OCI-LY3 (cell line): ENCODE results near the gene ADAD2.

Experiments used
- H2AFZ ChIP-seq: fragments of 200-600, 300-600 bp; shearing (Covaris generic); 2 replicates; pipeline ENCODE4 v1.6.0; 2014; ENCODE audit warnings: antibody characterized with exemption, low read depth, low read length
- H3K27ac ChIP-seq: fragments of 200-600, 300-600 bp; sonication (generic); 2 replicates; pipeline ENCODE4 v1.5.1; 2014; ENCODE audit warnings: mild to moderate bottlenecking, low read length, moderate library complexity, mixed read lengths
- H3K27me3 ChIP-seq: fragments of 200-600, 300-600 bp; sonication (generic); 2 replicates; pipeline ENCODE4 v1.6.1; 2014; ENCODE audit warnings: low read depth, low read length, mixed read lengths
- H3K36me3 ChIP-seq: fragments of 200-600, 300-600 bp; sonication (generic); replicated peaks from 2 replicates; pipeline ENCODE3; 2014; ENCODE audit warnings: low read depth, low read length, mixed read lengths
- H3K4me1 ChIP-seq: fragments of 300-600, 200-600 bp; sonication (generic); 2 replicates; pipeline ENCODE4 v1.6.1; 2014; ENCODE audit warnings: low read length, mixed read lengths
- H3K4me2 ChIP-seq: fragments of 200-600, 300-600 bp; sonication (generic); 2 replicates; pipeline ENCODE4 v1.6.1; 2014; ENCODE audit warnings: low read length, mixed read lengths
- H3K4me3 ChIP-seq: fragments of 300-600, 200-600 bp; sonication (generic); 2 replicates; pipeline ENCODE4 v1.5.1; 2014; ENCODE audit warnings: antibody characterized with exemption, mild to moderate bottlenecking, low read length, moderate library complexity
- H3K79me2 ChIP-seq: fragments of 300-600, 200-600 bp; shearing (Covaris generic); 2 replicates; pipeline ENCODE4 v1.6.1; 2014; ENCODE audit warnings: mild to moderate bottlenecking, low read length, mixed read lengths
- H3K9ac ChIP-seq: fragments of 300-600, 200-600 bp; shearing (Covaris generic); 2 replicates; pipeline ENCODE4 v1.6.0; 2014; ENCODE audit warnings: mild to moderate bottlenecking, low read length, moderate library complexity
- H3K9me3 ChIP-seq: fragments of 200-600, 300-600 bp; shearing (Covaris generic); 2 replicates; pipeline ENCODE4 v1.6.1; 2014; ENCODE audit warnings: low read length, mixed read lengths; ENCODE audit not compliant: insufficient read depth
- H4K20me1 ChIP-seq: fragments of 200-600, 300-600 bp; sonication (generic); 2 replicates; pipeline ENCODE4 v1.6.1; 2016; ENCODE audit warnings: low read length, mixed read lengths; ENCODE audit not compliant: insufficient read depth
- EZH2phosphoT487 ChIP-seq: fragments of 200-600 bp; shearing (Covaris generic); IDR thresholded peaks from 2 replicates; pipeline ENCODE4 v1.6.1; 2018; ENCODE audit warnings: antibody characterized with exemption, mixed run types, low read depth
- TF ChIP-seq, protein P1 (sequence below): fragments of 200-600, 300-600 bp; sonication (generic); IDR thresholded peaks from 2 replicates; pipeline ENCODE4 v1.5.1; 2014; ENCODE audit warnings: antibody characterized with exemption, low read length, low read depth

Gene ADAD2

DNA sequence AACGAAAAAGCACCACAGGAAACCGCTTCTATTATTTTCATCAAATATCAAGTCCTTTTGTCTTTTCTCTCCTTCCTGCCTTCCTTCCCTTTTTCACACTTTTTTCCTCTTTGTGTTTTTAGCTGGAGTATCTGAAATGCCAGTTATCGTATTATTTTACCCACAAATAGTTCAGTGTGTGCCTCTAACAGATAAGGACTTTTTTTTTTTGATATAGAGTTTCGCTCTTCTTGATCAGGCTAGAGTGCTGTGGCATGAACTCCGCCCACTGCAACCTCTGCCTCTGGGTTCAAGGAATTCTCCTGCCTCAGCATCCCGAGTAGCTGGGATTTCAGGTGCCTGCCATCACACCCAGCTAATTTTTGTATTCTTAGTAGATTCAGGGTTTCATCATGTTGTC lies 35.2 kb upstream of the ADAD2 start:
- H3K27ac ChIP-seq = no peak overlapping the region
- no peaks in the 10 kb centered on the region for H3K79me2 ChIP-seq
- no peaks in the 10 kb centered on the region for H3K36me3 ChIP-seq
- H3K4me2 ChIP-seq = no peak overlapping the region
- no peaks in the 10 kb centered on the region for H4K20me1 ChIP-seq
- H3K4me1 ChIP-seq = peaks cover 8% of the 10 kb centered on the region
- peaks cover 44% of the 10 kb centered on the region for H3K27me3 ChIP-seq
- TF ChIP-seq EZH2phosphoT487 = no peak
- TF ChIP-seq, protein P1, sequence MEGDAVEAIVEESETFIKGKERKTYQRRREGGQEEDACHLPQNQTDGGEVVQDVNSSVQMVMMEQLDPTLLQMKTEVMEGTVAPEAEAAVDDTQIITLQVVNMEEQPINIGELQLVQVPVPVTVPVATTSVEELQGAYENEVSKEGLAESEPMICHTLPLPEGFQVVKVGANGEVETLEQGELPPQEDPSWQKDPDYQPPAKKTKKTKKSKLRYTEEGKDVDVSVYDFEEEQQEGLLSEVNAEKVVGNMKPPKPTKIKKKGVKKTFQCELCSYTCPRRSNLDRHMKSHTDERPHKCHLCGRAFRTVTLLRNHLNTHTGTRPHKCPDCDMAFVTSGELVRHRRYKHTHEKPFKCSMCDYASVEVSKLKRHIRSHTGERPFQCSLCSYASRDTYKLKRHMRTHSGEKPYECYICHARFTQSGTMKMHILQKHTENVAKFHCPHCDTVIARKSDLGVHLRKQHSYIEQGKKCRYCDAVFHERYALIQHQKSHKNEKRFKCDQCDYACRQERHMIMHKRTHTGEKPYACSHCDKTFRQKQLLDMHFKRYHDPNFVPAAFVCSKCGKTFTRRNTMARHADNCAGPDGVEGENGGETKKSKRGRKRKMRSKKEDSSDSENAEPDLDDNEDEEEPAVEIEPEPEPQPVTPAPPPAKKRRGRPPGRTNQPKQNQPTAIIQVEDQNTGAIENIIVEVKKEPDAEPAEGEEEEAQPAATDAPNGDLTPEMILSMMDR = no peak
- H2AFZ ChIP-seq = no peak overlapping the region
- H3K4me3 ChIP-seq = no peak overlapping the region
- no peak overlapping the region for H3K9ac ChIP-seq
- no peaks in the 10 kb centered on the region for H3K9me3 ChIP-seq

DNA sequence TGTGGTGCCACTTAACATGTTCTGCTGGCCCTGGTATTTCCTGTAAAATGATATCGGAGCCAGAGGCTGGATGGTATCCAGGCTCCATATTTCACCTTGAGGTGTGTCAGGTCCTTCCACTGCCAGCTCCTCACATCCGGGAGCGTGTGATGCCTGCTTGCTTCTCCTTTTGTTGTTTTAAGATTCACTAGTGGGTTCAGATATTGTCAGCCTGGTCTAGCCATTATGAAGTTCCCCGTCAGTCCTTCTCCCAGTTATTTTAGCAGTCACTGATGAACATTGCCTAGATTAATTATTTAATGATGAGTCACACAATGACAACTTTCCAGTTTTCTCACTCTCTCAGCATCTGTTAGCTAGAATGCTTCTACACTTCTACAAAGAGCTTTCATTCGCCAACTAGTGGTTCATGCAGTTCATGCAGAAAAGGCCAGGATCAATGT lies 34.6 kb upstream of the ADAD2 start:
- Histone ChIP-seq H3K36me3 (no peaks in the 10 kb centered on the region), H3K27me3 (peaks cover 48% of the 10 kb centered on the region), H3K9me3 (no peaks in the 10 kb centered on the region), H3K9ac (no peak overlapping the region), H2AFZ (no peak overlapping the region), H3K4me3 (no peak overlapping the region), H3K27ac (no peak overlapping the region), H3K4me2 (no peak overlapping the region), H3K4me1 (peaks cover 8% of the 10 kb centered on the region), H4K20me1 (no peaks in the 10 kb centered on the region), H3K79me2 (no peaks in the 10 kb centered on the region)
- no peak for TF ChIP-seq EZH2phosphoT487
- TF ChIP-seq, protein P1 = no peak

DNA sequence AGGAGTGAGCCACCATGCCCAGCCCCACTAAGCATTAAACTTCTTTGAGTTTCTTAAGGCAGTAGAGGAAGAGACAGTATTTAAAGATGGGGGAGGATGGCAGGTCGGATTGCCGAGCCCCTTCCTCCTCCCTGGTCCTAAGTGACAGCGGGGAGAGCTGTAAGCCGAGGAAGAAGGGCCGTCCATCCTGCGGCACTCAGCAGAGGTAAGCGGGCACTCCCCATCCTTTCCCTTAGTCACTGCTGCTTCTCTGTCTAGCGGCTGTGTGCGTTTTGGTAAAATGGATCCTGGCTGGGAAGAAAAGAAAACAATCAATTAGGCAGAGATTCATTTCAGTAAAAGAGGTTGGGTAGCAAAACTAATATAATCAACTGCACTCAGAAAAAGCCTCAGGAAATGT lies 31.9 kb upstream of the ADAD2 start:
- Histone ChIP-seq H3K27ac (no peak overlapping the region), H3K4me3 (no peak overlapping the region), H2AFZ (no peak overlapping the region), H3K9ac (no peak overlapping the region), H4K20me1 (no peaks in the 10 kb centered on the region), H3K9me3 (no peaks in the 10 kb centered on the region), H3K36me3 (no peaks in the 10 kb centered on the region), H3K4me2 (no peak overlapping the region), H3K27me3 (peaks cover 61% of the 10 kb centered on the region), H3K4me1 (peaks cover 8% of the 10 kb centered on the region), H3K79me2 (no peaks in the 10 kb centered on the region)
- no peak for TF ChIP-seq EZH2phosphoT487
- TF ChIP-seq, protein P1 = no peak

DNA sequence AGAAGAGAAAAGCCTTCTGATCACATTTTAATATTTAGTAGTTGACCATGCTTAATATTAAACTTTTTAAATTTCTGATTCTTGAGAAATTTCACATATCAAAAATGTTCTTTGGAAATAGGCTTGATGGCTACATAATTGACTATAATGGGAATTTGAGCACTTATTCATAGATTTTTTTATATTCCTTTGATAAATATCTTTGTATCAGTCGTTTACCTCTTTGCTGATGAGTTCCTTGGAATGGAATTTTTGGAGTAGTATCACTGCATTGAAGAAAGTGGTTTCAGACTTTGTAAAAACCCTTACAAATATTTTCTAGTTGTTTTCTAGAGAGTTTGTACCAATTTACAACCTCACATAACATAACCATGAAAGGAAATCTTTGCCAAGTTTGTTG lies 31.2 kb upstream of the ADAD2 start:
- H3K9ac ChIP-seq = no peak overlapping the region
- TF ChIP-seq, protein P1 = no peak
- no peaks in the 10 kb centered on the region for H4K20me1 ChIP-seq
- no peak overlapping the region for H2AFZ ChIP-seq
- H3K9me3 ChIP-seq = no peaks in the 10 kb centered on the region
- peaks cover 8% of the 10 kb centered on the region for H3K4me1 ChIP-seq
- no peaks in the 10 kb centered on the region for H3K79me2 ChIP-seq
- no peak overlapping the region for H3K4me2 ChIP-seq
- no peaks in the 10 kb centered on the region for H3K36me3 ChIP-seq
- H3K4me3 ChIP-seq = no peak overlapping the region
- H3K27ac ChIP-seq = no peak overlapping the region
- peaks cover 65% of the 10 kb centered on the region for H3K27me3 ChIP-seq
